ENCODE results near the gene PRR5L.

PRR5L gene

DNA sequence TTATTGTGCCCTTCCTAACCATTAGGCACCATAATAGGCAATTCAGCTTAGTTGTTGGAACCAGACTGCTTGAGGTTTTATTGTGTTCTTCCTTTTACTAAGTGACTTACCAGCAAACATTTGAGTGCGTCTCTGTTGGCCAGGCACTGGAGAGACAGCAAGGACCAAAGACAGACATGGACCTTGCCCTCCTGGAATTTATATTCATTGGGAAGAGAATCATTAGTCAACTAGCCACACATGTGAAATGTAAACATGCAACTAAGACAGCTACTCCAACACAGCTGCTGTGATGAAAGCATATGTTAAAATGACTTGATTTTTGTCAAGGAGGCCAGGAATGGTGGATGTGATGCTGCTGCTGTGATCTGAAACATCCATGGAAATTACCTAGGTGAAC is 107.6 kb downstream of the PRR5L start:
- no peak overlapping the region for H3K4me3 ChIP-seq (replicated peaks; ENCODE audit: low read depth, low read length)
- DNase-seq (ENCODE audit: extremely low read depth, low read depth), result no peak

GRCh38 chr11:36404831-36405230 is 108.7 kb downstream of the PRR5L start:
- no peak for DNase-seq (ENCODE audit: extremely low read depth, low read depth)
- H3K4me3 ChIP-seq (replicated peaks; ENCODE audit: low read depth, low read length), result no peak overlapping the region
- no peak for TF ChIP-seq CTCF (IDR thresholded peaks at IDR 0.05; ENCODE audit: low read depth, low read length, missing control alignments)

More for the DNA sequence above, 107.6 kb downstream of the PRR5L start:
- TF ChIP-seq CTCF (IDR thresholded peaks at IDR 0.05; ENCODE audit: low read depth, low read length, missing control alignments), result no peak

DNA sequence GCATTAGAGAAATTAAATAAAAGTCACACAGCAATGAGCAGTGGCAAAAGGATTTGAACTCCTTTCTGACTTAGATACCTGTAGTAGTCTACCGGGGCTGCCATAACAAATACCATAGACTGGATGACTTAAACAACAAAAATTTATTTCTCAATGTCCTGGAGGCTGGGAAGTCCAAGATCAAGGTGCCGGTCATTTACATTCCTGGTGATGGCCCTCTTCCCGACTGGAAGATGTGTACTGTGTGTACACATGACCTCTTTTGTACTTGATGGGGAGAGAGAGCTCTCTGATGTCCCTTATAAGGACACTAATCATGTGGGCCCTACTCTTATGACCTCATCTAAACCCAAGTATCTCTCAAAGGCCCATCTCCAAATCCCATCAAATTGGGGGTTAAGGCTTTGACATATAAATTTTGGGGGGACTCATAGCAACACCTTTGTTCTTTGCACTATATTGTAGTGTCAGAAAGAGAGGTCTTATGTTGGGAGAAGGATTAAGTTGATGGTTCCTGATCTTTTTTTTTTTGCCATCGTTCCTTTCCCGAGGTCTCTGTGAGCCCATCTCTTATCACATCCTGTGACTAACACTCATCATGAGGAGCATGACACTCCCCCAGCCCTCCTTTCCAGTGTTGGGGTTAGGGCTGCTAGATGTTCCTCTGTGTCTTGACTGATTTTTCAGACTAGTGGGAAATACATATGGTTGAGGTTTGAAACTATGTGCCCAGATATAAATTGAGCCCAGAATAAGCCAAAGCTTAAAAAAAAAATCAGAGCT is 109.7 kb downstream of the PRR5L start:
- no peak overlapping the region for H3K4me3 ChIP-seq (replicated peaks; ENCODE audit: low read depth, low read length)
- no peak for TF ChIP-seq CTCF (IDR thresholded peaks at IDR 0.05; ENCODE audit: low read depth, low read length, missing control alignments)
- DNase-seq (ENCODE audit: extremely low read depth, low read depth), result no peak

- no peak for DNase-seq (ENCODE audit: extremely low read depth, low read depth)
- no peak for TF ChIP-seq CTCF (IDR thresholded peaks at IDR 0.05; ENCODE audit: low read depth, low read length, missing control alignments)
- no peak overlapping the region for H3K4me3 ChIP-seq (replicated peaks; ENCODE audit: low read depth, low read length)
These were observed 111.3 kb downstream of the PRR5L start for GRCh38 chr11:36407356-36407755.

DNA sequence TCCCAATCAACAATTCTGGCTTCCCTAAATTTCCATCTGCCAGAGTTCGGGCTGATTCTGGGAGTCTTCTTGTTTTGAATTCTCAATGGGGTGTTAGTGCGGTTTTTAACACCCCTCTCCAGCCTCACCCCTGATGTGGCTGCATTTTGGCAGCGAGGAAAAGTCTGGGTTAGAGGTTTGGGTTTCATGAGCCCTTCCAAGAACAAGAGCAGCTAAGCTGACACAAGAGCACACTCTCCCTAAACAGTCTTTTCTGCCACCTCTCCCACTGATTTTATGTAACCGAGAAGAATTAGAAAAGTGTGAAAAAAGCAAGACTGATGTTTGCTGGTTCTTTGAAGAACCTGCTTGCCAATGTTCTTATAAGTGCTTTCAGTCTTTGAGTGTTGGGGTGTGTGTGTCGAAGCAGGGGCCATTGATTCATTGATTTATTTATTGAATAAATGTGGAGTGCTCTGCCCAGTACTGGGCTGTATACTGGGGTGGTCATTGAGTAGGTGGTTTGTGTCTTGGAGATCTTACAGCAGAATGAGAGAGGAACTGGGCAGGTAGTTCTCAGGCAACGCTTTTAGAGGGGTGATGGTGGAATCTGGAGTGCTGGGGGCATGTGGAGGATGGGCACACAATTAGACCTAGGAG is 112.5 kb downstream of the PRR5L start:
- no peak overlapping the region for H3K4me3 ChIP-seq (replicated peaks; ENCODE audit: low read depth, low read length)
- no peak for TF ChIP-seq CTCF (IDR thresholded peaks at IDR 0.05; ENCODE audit: low read depth, low read length, missing control alignments)
- DNase-seq (ENCODE audit: extremely low read depth, low read depth), result no peak

DNA sequence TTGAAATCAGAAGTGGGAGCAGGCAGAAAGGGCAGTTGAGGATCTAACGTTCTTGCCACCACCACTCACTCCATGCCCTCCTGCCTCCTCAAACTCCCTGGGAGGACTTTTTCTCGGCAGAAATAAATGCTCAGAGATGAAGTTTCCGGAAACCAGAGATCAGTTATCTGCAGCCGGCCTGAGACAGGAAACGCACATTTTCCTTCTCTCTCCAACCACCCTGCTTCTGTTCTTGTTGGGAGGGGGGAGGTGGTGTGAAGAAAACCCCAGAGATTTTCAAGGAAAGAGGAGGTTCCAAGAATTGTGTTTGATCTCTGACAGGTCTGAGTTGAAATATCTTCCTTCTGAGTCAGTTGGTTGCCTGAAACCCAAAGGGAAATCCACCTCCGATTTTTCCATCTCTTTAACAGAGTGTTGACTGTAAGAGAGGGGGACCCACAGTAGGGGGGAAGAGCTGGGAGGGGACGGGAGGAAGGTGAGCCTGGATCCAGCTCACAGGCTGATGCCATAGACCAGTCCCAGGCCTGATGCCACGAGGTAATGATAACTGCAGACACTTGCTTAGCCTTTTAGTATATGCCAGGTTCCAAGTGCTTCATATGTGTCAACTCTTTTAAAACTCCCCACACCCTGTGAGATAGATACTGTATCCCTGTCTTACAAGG is 113.2 kb downstream of the PRR5L start:
- TF ChIP-seq CTCF (IDR thresholded peaks at IDR 0.05; ENCODE audit: low read depth, low read length, missing control alignments), result no peak
- no peak overlapping the region for H3K4me3 ChIP-seq (replicated peaks; ENCODE audit: low read depth, low read length)
- DNase-seq (ENCODE audit: extremely low read depth, low read depth), result no peak
